Right ventricle myocardium superior (tissue), 1 donor: ENCODE measurements around the gene GARIN1A. TPM values are rescaled to one million over a fixed set of nuclear protein-coding genes. Genes with fewer than 3 reads are reported as not detected.
"Not testable (repeated sequence)": the region's sequence is repeated elsewhere in the genome, so short reads cannot be mapped to it uniquely, and the experiment has no call there.

Experiments used
- ATAC-seq: fragments of 200-7000 bp; cut with Tn5 transposase; one replicate; pipeline ENCODE4 v1.9.1; 2020; ENCODE audit warnings: mild to moderate bottlenecking; ENCODE audit not compliant: poor library complexity
- DNase-seq: peaks from one replicate; pipeline ENCODE4 v3.0.0-alpha.2; 2020
- intact Hi-C: fragments of 100-400 bp; cut with DNase I; formaldehyde crosslinking; loops from one replicate; pipeline ENCODE4 v1.11.2; 2022
- long read RNA-seq: library from polyadenylated mRNA; unstranded; transcript quantifications from one replicate; pipeline ENCODE4 v2.0.0, GENCODE V29; 2021
- total RNA-seq: library from RNA; stranded (reverse); fragmentation: NEBNext Ultra II Directional; extraction: Animal tissue kit (Norgen Biotek cat#: 25700); gene quantifications from one replicate; pipeline ENCODE4 v1.2.1, GENCODE V29; 2021
- donor health status: DM: no; HTN: yes; CAD: no; lungs with severe emphysema.

Gene GARIN1A
- total RNA-seq: 1.7 TPM
- long read RNA-seq: 0 reads

- no peak for DNase-seq
- ATAC-seq: no peak
- intact Hi-C loops: no loop called here
These were observed at the start of gene GARIN1A for GRCh38 chr7:128671992-128672391. Gene GARIN1A (plus strand): TSS chr7:128672292. CDS start chr7:128672398, 106 bp downstream.

GRCh38 chr7:128627124-128627523, 45.0 kb upstream of the GARIN1A start:
- ATAC-seq, intact Hi-C loops, DNase-seq: not testable (repeated sequence)

- intact Hi-C loops, ATAC-seq, DNase-seq: not testable (repeated sequence)
These were observed 38.2 kb upstream of the GARIN1A start for GRCh38 chr7:128633915-128634314.

GRCh38 chr7:128645206-128645605, 26.9 kb upstream of the GARIN1A start:
- DNase-seq, intact Hi-C loops, ATAC-seq: not testable (repeated sequence)

GRCh38 chr7:128645844-128646243, 26.2 kb upstream of the GARIN1A start:
- ATAC-seq, intact Hi-C loops, DNase-seq: not testable (repeated sequence)

GRCh38 chr7:128646877-128647276, 25.2 kb upstream of the GARIN1A start:
- ATAC-seq, DNase-seq, intact Hi-C loops: not testable (repeated sequence)

GRCh38 chr7:128651096-128651495, 21.0 kb upstream of the GARIN1A start:
- DNase-seq, ATAC-seq, intact Hi-C loops: not testable (repeated sequence)

GRCh38 chr7:128652606-128653005, 19.5 kb upstream of the GARIN1A start:
- intact Hi-C loops, ATAC-seq, DNase-seq: not testable (repeated sequence)

- DNase-seq: peak; percentile 40
- ATAC-seq, intact Hi-C loops: not testable (repeated sequence)
These were observed 18.9 kb upstream of the GARIN1A start for GRCh38 chr7:128653197-128653596.

GRCh38 chr7:128654080-128654479, 18.0 kb upstream of the GARIN1A start:
- intact Hi-C loops, ATAC-seq, DNase-seq: not testable (repeated sequence)

GRCh38 chr7:128654501-128654900, 17.6 kb upstream of the GARIN1A start:
- intact Hi-C loops, ATAC-seq: not testable (repeated sequence)
- DNase-seq: peak; percentile 41

- intact Hi-C loops, ATAC-seq: not testable (repeated sequence)
These were observed 13.7 kb upstream of the GARIN1A start for GRCh38 chr7:128658428-128658827.

GRCh38 chr7:128660596-128660995, 11.5 kb upstream of the GARIN1A start:
- DNase-seq: no peak
- intact Hi-C loops: no loop called here
- no peak for ATAC-seq

More at GRCh38 chr7:128658428-128658827, 13.7 kb upstream of the GARIN1A start:
- not testable (repeated sequence) for DNase-seq

GRCh38 chr7:128661446-128661845, 10.6 kb upstream of the GARIN1A start:
- intact Hi-C loops: no loop called here
- DNase-seq (no peak), ATAC-seq (no peak)

GRCh38 chr7:128662091-128662490, 10.0 kb upstream of the GARIN1A start:
- intact Hi-C loops: no loop called here
- no peak for DNase-seq
- no peak for ATAC-seq

GRCh38 chr7:128663223-128663622, 8.9 kb upstream of the GARIN1A start:
- ATAC-seq: not testable (repeated sequence)

GRCh38 chr7:128665057-128665456, 7.0 kb upstream of the GARIN1A start:
- DNase-seq (no peak), ATAC-seq (no peak)
- intact Hi-C loops: no loop called here

More at GRCh38 chr7:128663223-128663622, 8.9 kb upstream of the GARIN1A start:
- DNase-seq, intact Hi-C loops: not testable (repeated sequence)

- ATAC-seq: no peak
- DNase-seq: no peak
- intact Hi-C loops: no loop called here
These were observed 5.9 kb upstream of the GARIN1A start for GRCh38 chr7:128666200-128666599.

- intact Hi-C loops: no loop called here
- ATAC-seq: peak; percentile 36
- no peak for DNase-seq
These were observed 930 bp downstream of the GARIN1A start for GRCh38 chr7:128672927-128673517.

- ATAC-seq (no peak), DNase-seq (no peak)
- intact Hi-C loops: no loop called here
These were observed 1.5 kb downstream of the GARIN1A start for GRCh38 chr7:128673571-128673970.
